GM12878 (cell line): Measurements from ENCODE around the gene ANO2. TPM values are rescaled to one million over a fixed set of nuclear protein-coding genes. Genes with fewer than 3 reads are reported as not detected.

Experiments used
- ATAC-seq: fragments of 200-7000 bp; cut with Tn5 transposase; 3 replicates; pipeline ENCODE4 v1.9.1; 2020; ENCODE audit warnings: mild to moderate bottlenecking, moderate library complexity
- BruUV-seq: library from RNA; stranded (reverse); fragments of 400-500 nt; replicated peaks from 2 replicates; lab custom pipeline; 2021; lab: Mats Ljungman, UMichigan
- CTCF ChIA-PET: fragments of 300-600 bp; sonication (Branson Sonifier 250); formaldehyde crosslinking; extraction: SDS; loops from one replicate; lab custom pipeline; 2021; ENCODE audit warnings: inconsistent platforms; lab: Yijun Ruan, JAX
- POLR2A ChIA-PET: fragments of 350-600 bp; formaldehyde crosslinking; extraction: SDS; loops from one replicate; lab custom pipeline; 2021; ENCODE audit warnings: inconsistent platforms; lab: Charles Lee
- RAD21 ChIA-PET: fragments of 300-600 bp; sonication (Branson Sonifier 250); formaldehyde crosslinking; loops from one replicate; lab custom pipeline; 2023; ENCODE audit warnings: antibody characterized with exemption; ENCODE audit not compliant: unreplicated experiment; lab: Charles Lee
- SMC1A ChIA-PET: fragments of 300-600 bp; sonication (Branson Sonifier 250); formaldehyde crosslinking; loops from one replicate; lab custom pipeline; 2023; ENCODE audit not compliant: unreplicated experiment, uncharacterized antibody; lab: Charles Lee
- DNase-seq: peaks from one replicate; pipeline ENCODE4 v3.0.0-alpha.2; 2011; ENCODE audit warnings: low read depth, low spot score
- FAIRE-seq: peaks from 3 replicates; lab custom pipeline; 2011; peaks lifted over from hg19 to GRCh38; lab: Jason Lieb, UNC
- H2AFZ ChIP-seq: 2 replicates; pipeline ENCODE4 v1.6.0; 2011; ENCODE audit warnings: low read depth, low read length, control low read depth; ENCODE audit not compliant: control insufficient read depth
- H3K27ac ChIP-seq: 2 replicates; pipeline ENCODE4 v1.5.1; 2011; ENCODE audit warnings: control low read depth; ENCODE audit not compliant: control insufficient read depth, insufficient read depth
- H3K27me3 ChIP-seq, 2 experiments: replicated peaks in 1 of 2; 2 replicates each; pipeline versions ENCODE4 v1.6.0 to v1.6.1; 2011; ENCODE audit warnings: low read length in 1 of 2; ENCODE audit not compliant: control insufficient read depth in 2 of 2, insufficient read depth in 2 of 2
- H3K36me3 ChIP-seq, 2 experiments: 2 replicates each; pipeline ENCODE4 v1.5.1; 2011; ENCODE audit warnings: low read length in 1 of 2; ENCODE audit not compliant: control insufficient read depth in 2 of 2, insufficient read depth in 2 of 2
- H3K4me1 ChIP-seq: 2 replicates; pipeline ENCODE4 v1.6.1; 2011; ENCODE audit warnings: mild to moderate bottlenecking, low read length, moderate library complexity, mixed read lengths; ENCODE audit not compliant: control insufficient read depth, insufficient read depth
- H3K4me2 ChIP-seq: 2 replicates; pipeline ENCODE4 v1.6.0; 2011; ENCODE audit warnings: control low read depth; ENCODE audit not compliant: control insufficient read depth, insufficient read depth
- H3K4me3 ChIP-seq: fragments of 200-600 bp; sonication (generic); 2 replicates; pipeline ENCODE4 v1.5.1; 2016
- H3K79me2 ChIP-seq: 2 replicates; pipeline ENCODE4 v1.6.0; 2011; ENCODE audit warnings: low read length; ENCODE audit not compliant: control insufficient read depth, insufficient read depth
- H3K9ac ChIP-seq: 2 replicates; pipeline ENCODE4 v1.8.0; 2011; ENCODE audit warnings: low read length, control low read depth, mixed read lengths; ENCODE audit not compliant: control insufficient read depth, insufficient read depth
- H3K9me3 ChIP-seq: replicated peaks from 3 replicates; pipeline ENCODE4 v1.5.1; 2011; ENCODE audit warnings: mild to moderate bottlenecking, low read length; ENCODE audit not compliant: control insufficient read depth, insufficient read depth
- H4K20me1 ChIP-seq: 2 replicates; pipeline ENCODE4 v1.6.0; 2011; ENCODE audit not compliant: control insufficient read depth, insufficient read depth
- EED ChIP-seq: sonication (generic); IDR thresholded peaks from 2 replicates; pipeline ENCODE4 v1.6.1; 2016; ENCODE audit warnings: antibody characterized with exemption, low read depth
- IRF4 ChIP-seq: IDR thresholded peaks from 2 replicates; pipeline ENCODE4 v1.6.1; 2011; ENCODE audit warnings: low read depth, low read length
- KAT2A ChIP-seq: conservative IDR thresholded peaks from 2 replicates; pipeline ENCODE4 v1.6.1; 2011; ENCODE audit warnings: low read depth, low read length; ENCODE audit not compliant: control insufficient read depth
- NR2F1 ChIP-seq: fragments of 450-650 bp; conservative IDR thresholded peaks from 2 replicates; pipeline ENCODE4 v1.6.1; 2017; ENCODE audit warnings: mild to moderate bottlenecking
- NRF1 ChIP-seq: conservative IDR thresholded peaks from 2 replicates; pipeline ENCODE4 v1.6.1; 2011; ENCODE audit warnings: mild to moderate bottlenecking, low read depth, low read length, improper control_type of control experiment
- PAX5 ChIP-seq: IDR thresholded peaks from 2 replicates; pipeline ENCODE4 v1.6.1; 2011; ENCODE audit warnings: low read depth, low read length, borderline replicate concordance
- RFX5 ChIP-seq: IDR thresholded peaks from 2 replicates; pipeline ENCODE4 v1.6.1; 2011; ENCODE audit warnings: low read depth, low read length, improper control_type of control experiment
- RUNX3 ChIP-seq: IDR thresholded peaks from 2 replicates; pipeline ENCODE4 v1.6.1; 2012; ENCODE audit warnings: low read length, inconsistent platforms
- SMAD1 ChIP-seq: fragments of 450-650 bp; IDR thresholded peaks from 2 replicates; pipeline ENCODE4 v1.6.1; 2018; ENCODE audit warnings: mild to moderate bottlenecking, low read depth; ENCODE audit not compliant: partially characterized antibody
- SMC3 ChIP-seq: IDR thresholded peaks from 2 replicates; pipeline ENCODE4 v1.6.1; 2011; ENCODE audit warnings: low read length, improper control_type of control experiment, borderline replicate concordance
- ZSCAN29 ChIP-seq: fragments of 450-650 bp; IDR thresholded peaks from 2 replicates; pipeline ENCODE4 v1.6.1; 2017; ENCODE audit warnings: mild to moderate bottlenecking, moderate library complexity
- WGBS: methylation state at CpG from one replicate; pipeline ENCODE4 v1.1.6; 2016; ENCODE audit warnings: low lambda C conversion rate; ENCODE audit not compliant: insufficient replicate concordance, insufficient coverage; ENCODE audit errors: missing lambda C conversion rate; 5-methylcytosine and 5-hydroxymethylcytosine counted together
- in situ Hi-C: fragments of 300-500 bp; cut with MboI; formaldehyde crosslinking; loops from 9 replicates; pipeline ENCODE4 v1.14.3; 2018; ENCODE audit warnings: mixed read lengths
- intact Hi-C: fragments of 100-400 bp; cut with micrococcal nuclease; formaldehyde crosslinking; loops from one replicate; pipeline ENCODE4 v1.14.2; 2022; ENCODE audit not compliant: unreplicated experiment
- polyA plus RNA-seq, 11 experiments: library from polyadenylated mRNA; depleted of rRNA in 4 of 11; unstranded in 6 of 11; stranded (reverse) in 5 of 11; fragments of >200 nt; fragmentation: Nextera tagmentation in 4 of 11; fragmentation: Illumina TruSeq in 1 of 11; extraction: Ambion mirVana in 4 of 11; extraction: Trizol in 1 of 11; gene quantifications; 1 replicate in 1 of 11; 2 replicates in 10 of 11; pipeline versions ENCODE4 v1.2.1 to v1.2.3, GENCODE V29; 2011 to 2016; ENCODE audit warnings: inconsistent platforms in 2 of 11, missing spikeins in 2 of 11, low read depth in 1 of 11
- total RNA-seq, 4 experiments: library from RNA; depleted of rRNA in 3 of 4; stranded (reverse); fragments of >200 nt in 3 of 4; fragmentation: Illumina TruSeq in 1 of 4; extraction: Trizol in 1 of 4; gene quantifications; 2 replicates each; pipeline versions ENCODE4 v1.2.1 to v1.2.3, GENCODE V29; 2013 to 2021
- TF ChIP-seq, protein P1 (sequence below): fragments of 450-650 bp; formaldehyde crosslinking; IDR thresholded peaks from 2 replicates; pipeline ENCODE4 v1.4.0; 2020; ENCODE audit warnings: mild to moderate bottlenecking, moderate library complexity
- TF ChIP-seq, protein P2 (sequence below): fragments of 450-650 bp; IDR thresholded peaks from 2 replicates; pipeline ENCODE4 v1.6.1; 2017; ENCODE audit warnings: mild to moderate bottlenecking, moderate library complexity

ANO2 gene
- total and polyA plus RNA-seq, 10 of the 15 experiments (the other 5 are each of a cell fraction or from before 2014, with no cell fraction given) = not detected

DNA sequence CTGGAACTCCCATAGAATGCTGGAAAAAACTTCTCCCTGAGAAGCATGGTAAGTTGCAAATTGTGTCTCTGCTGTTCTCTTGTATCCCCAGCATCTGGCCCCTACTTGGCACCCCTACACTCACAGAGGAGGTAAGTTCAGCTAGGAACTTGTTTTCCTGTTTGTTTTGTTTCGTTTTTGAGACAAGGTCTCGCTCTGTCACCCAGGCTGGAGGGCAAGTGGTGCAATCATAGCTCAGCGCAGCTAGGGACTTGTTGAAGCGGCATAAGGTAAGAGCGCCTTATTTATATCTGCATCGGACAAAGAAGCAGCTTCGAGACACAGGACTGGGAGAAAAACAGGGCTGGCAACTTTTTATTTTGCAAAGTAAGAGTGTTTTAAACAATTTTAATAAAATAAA lies 18.5 kb upstream of the ANO2 start:
- SMC1A ChIA-PET = interaction anchor here (0.8 to 1.6 kb wide), 2 partner anchors 26 to 27 kb away, joined by 3 to 4 read pairs; no protein-coding TSS in a partner anchor
- Histone ChIP-seq H3K4me1 (no peaks in the 10 kb centered on the region), H2AFZ (no peak overlapping the region), H3K36me3 (no peaks in the 10 kb centered on the region), H3K27ac (no peak overlapping the region), H3K79me2 (no peaks in the 10 kb centered on the region), H3K9ac (no peak overlapping the region), H4K20me1 (no peaks in the 10 kb centered on the region), H3K27me3 (no peaks in the 10 kb centered on the region; a peak in 1 of 4 replicates), H3K4me2 (no peak overlapping the region), H3K4me3 (no peak overlapping the region), H3K9me3 (no peaks in the 10 kb centered on the region)
- POLR2A ChIA-PET = no interaction called here
- no peak for DNase-seq
- FAIRE-seq = no peak
- ATAC-seq = no peak
- in situ Hi-C loops (no loop called here), intact Hi-C loops (no loop called here)
- TF ChIP-seq, protein P1, sequence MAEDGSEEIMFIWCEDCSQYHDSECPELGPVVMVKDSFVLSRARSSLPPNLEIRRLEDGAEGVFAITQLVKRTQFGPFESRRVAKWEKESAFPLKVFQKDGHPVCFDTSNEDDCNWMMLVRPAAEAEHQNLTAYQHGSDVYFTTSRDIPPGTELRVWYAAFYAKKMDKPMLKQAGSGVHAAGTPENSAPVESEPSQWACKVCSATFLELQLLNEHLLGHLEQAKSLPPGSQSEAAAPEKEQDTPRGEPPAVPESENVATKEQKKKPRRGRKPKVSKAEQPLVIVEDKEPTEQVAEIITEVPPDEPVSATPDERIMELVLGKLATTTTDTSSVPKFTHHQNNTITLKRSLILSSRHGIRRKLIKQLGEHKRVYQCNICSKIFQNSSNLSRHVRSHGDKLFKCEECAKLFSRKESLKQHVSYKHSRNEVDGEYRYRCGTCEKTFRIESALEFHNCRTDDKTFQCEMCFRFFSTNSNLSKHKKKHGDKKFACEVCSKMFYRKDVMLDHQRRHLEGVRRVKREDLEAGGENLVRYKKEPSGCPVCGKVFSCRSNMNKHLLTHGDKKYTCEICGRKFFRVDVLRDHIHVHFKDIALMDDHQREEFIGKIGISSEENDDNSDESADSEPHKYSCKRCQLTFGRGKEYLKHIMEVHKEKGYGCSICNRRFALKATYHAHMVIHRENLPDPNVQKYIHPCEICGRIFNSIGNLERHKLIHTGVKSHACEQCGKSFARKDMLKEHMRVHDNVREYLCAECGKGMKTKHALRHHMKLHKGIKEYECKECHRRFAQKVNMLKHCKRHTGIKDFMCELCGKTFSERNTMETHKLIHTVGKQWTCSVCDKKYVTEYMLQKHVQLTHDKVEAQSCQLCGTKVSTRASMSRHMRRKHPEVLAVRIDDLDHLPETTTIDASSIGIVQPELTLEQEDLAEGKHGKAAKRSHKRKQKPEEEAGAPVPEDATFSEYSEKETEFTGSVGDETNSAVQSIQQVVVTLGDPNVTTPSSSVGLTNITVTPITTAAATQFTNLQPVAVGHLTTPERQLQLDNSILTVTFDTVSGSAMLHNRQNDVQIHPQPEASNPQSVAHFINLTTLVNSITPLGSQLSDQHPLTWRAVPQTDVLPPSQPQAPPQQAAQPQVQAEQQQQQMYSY (CRISPR knock-in tag) = no peak
- TF ChIP-seq KAT2A (no peak), EED (no peak), IRF4 (no peak), RUNX3 (no peak), PAX5 (no peak), NR2F1 (no peak), SMAD1 (no peak), RFX5 (no peak), ZSCAN29 (no peak), NRF1 (no peak), SMC3 (no peak)
- TF ChIP-seq, protein P2, sequence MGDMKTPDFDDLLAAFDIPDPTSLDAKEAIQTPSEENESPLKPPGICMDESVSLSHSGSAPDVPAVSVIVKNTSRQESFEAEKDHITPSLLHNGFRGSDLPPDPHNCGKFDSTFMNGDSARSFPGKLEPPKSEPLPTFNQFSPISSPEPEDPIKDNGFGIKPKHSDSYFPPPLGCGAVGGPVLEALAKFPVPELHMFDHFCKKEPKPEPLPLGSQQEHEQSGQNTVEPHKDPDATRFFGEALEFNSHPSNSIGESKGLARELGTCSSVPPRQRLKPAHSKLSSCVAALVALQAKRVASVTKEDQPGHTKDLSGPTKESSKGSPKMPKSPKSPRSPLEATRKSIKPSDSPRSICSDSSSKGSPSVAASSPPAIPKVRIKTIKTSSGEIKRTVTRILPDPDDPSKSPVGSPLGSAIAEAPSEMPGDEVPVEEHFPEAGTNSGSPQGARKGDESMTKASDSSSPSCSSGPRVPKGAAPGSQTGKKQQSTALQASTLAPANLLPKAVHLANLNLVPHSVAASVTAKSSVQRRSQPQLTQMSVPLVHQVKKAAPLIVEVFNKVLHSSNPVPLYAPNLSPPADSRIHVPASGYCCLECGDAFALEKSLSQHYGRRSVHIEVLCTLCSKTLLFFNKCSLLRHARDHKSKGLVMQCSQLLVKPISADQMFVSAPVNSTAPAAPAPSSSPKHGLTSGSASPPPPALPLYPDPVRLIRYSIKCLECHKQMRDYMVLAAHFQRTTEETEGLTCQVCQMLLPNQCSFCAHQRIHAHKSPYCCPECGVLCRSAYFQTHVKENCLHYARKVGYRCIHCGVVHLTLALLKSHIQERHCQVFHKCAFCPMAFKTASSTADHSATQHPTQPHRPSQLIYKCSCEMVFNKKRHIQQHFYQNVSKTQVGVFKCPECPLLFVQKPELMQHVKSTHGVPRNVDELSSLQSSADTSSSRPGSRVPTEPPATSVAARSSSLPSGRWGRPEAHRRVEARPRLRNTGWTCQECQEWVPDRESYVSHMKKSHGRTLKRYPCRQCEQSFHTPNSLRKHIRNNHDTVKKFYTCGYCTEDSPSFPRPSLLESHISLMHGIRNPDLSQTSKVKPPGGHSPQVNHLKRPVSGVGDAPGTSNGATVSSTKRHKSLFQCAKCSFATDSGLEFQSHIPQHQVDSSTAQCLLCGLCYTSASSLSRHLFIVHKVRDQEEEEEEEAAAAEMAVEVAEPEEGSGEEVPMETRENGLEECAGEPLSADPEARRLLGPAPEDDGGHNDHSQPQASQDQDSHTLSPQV = no peak
- RAD21 ChIA-PET = no interaction called here
- BruUV-seq = no TSS peak
- CTCF ChIA-PET = interaction anchor here (1.2 to 2.4 kb wide), 4 partner anchors 12 to 74 kb away, joined by 3 to 10 read pairs (median 7); no protein-coding TSS in a partner anchor
- WGBS = 67% methylated on average over 7 of the region's 7 CpGs
